Upper lobe of left lung (tissue), 4 donors: Measurements from ENCODE around the gene PCSK9.

Experiments
- CTCF ChIP-seq, 6 experiments: fragments of 450-650 bp in 4 of 6; fragments of 200-600 bp in 2 of 6; sonication (generic) in 2 of 6; IDR thresholded peaks; one replicate each; pipeline ENCODE4 v1.5.1; 2016 to 2019; ENCODE audit warnings: antibody characterized with exemption in 6 of 6
- POLR2A ChIP-seq, 4 donors: fragments of 450-650 bp; IDR thresholded peaks; one replicate each; pipeline ENCODE4 v1.5.1; 2016 to 2017; ENCODE audit warnings: antibody characterized with exemption in 4 of 4, mild to moderate bottlenecking in 2 of 4

- no peak for TF ChIP-seq POLR2A (IDR thresholded peaks at IDR 0.05)
- TF ChIP-seq CTCF (IDR thresholded peaks at IDR 0.05) = no peak
Measured at GRCh38 chr1:55001311-55001710, 38.0 kb upstream of the PCSK9 start.
